ENCODE results near the gene RAPGEF4.
"Not testable (repeated sequence)": the region's sequence is repeated elsewhere in the genome, so short reads cannot be mapped to it uniquely, and the experiment has no call there.

Gene RAPGEF4

DNA sequence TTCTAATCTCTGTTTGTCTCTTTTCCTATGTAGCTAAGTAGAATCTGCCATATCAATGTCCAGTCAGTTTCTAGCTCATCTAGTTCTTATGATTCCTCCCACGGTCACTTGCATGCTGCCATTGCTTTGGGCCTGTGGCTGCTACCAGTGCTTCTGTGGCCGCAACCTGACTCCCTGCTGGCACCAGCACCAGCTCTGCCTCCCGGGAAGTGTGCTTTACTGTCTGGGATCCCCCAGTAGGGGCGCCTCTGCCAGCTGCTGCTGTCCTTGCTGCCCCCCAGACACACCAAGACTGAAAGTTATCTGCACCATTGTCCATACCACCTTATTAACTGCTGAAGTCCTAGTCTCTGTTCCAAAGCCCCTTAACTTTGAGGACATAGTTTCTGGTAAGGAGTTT lies 56.3 kb downstream of the RAPGEF4 start:
- Histone ChIP-seq H3K4me3 (ENCODE audit: low read depth in 1 of 2, low read length in 2 of 2) (no peak overlapping the region), H3K9me3 (ENCODE audit: control insufficient read depth in 1 of 2, low read length in 2 of 2) (no peaks in the 10 kb centered on the region), H3K36me3 (ENCODE audit: control insufficient read depth in 1 of 2, insufficient read depth in 2 of 2, low read length in 2 of 2) (no peaks in the 10 kb centered on the region), H3K4me1 (ENCODE audit: control insufficient read depth in 1 of 2, insufficient read depth in 2 of 2, low read length in 2 of 2) (no peaks in the 10 kb centered on the region), H3K27me3 (ENCODE audit: control insufficient read depth in 1 of 2, insufficient read depth in 2 of 2, low read length in 2 of 2) (peaks cover 2 to 7% of the 10 kb centered on the region in 2 donors), H3K27ac (ENCODE audit: low read depth, low read length) (no peak overlapping the region), H3K9ac (ENCODE audit: low read depth in 1 of 2, low read length in 2 of 2) (no peak overlapping the region)

DNA sequence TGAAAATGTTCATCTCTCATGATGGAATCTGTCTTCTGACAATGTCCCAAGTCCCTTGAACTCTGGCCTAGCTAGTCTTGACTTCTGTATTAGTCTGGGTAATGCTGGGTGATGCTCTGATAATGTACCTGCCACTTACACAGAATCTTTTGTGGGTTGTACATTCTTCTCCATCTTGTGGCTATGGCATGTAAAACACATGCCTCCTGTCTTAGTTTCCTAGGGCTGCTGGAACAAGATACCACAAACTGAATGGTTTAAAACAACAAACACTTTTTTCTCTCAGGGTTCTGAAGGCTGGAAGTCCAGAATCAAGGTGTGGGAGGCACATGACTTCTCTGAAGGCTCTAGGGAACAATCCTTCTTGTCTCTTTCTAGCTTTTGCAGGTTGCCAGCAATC lies 57.1 kb downstream of the RAPGEF4 start:
- H3K27ac ChIP-seq (ENCODE audit: low read depth, low read length): no peak overlapping the region
- H3K4me1 ChIP-seq (ENCODE audit: control insufficient read depth in 1 of 2, insufficient read depth in 2 of 2, low read length in 2 of 2): no peaks in the 10 kb centered on the region
- peaks cover 2 to 7% of the 10 kb centered on the region in 2 donors for H3K27me3 ChIP-seq (ENCODE audit: control insufficient read depth in 1 of 2, insufficient read depth in 2 of 2, low read length in 2 of 2)
- H3K4me3 ChIP-seq (ENCODE audit: low read depth in 1 of 2, low read length in 2 of 2): no peak overlapping the region
- H3K9me3 ChIP-seq (ENCODE audit: control insufficient read depth in 1 of 2, low read length in 2 of 2): no peaks in the 10 kb centered on the region
- no peaks in the 10 kb centered on the region for H3K36me3 ChIP-seq (ENCODE audit: control insufficient read depth in 1 of 2, insufficient read depth in 2 of 2, low read length in 2 of 2)
- H3K9ac ChIP-seq (ENCODE audit: low read depth in 1 of 2, low read length in 2 of 2): no peak overlapping the region

DNA sequence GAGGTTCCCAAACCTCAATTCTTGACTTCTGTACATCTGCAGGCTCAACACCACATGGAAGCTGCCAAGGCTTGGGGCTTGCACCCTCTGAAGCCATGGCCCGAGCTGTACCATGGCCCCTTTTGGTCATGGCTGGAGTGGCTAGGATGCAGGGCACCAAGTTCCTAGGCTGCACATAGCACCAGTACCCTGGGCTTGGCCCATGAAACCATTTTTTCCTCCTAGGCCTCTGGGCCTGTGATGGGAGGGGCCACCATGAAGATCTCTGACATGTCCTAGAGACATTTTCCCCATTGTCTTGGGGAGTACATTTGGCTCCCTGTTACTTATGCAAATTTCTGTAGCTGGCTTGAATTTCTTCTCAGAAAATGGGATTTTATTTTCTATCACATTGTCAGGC lies 67.7 kb downstream of the RAPGEF4 start:
- not testable (repeated sequence) for H3K9me3 ChIP-seq (ENCODE audit: control insufficient read depth in 1 of 2, low read length in 2 of 2); H3K9ac ChIP-seq (ENCODE audit: low read depth in 1 of 2, low read length in 2 of 2); H3K4me3 ChIP-seq (ENCODE audit: low read depth in 1 of 2, low read length in 2 of 2); H3K27ac ChIP-seq (ENCODE audit: low read depth, low read length); H3K27me3 ChIP-seq (ENCODE audit: control insufficient read depth in 1 of 2, insufficient read depth in 2 of 2, low read length in 2 of 2); H3K4me1 ChIP-seq (ENCODE audit: control insufficient read depth in 1 of 2, insufficient read depth in 2 of 2, low read length in 2 of 2); H3K36me3 ChIP-seq (ENCODE audit: control insufficient read depth in 1 of 2, insufficient read depth in 2 of 2, low read length in 2 of 2)

DNA sequence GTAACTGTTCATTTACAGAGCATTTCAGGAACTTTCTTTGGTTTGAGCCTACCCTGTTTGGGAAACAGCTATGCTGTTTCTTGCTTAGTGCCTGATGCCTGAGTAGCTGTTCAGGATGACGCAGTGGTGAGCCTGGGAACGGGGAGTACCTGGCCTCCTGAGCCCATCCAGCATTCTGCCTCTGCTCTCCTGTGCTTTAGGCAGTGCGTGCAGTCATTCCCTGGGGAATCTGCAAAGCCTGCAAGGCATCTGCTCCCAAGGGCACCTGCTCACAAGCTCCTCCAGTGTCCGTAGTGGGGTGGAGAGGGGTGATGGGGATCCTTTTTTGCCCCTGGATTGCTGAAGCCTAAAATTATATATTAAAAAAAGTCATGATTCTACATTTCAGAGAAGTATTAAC lies 68.8 kb downstream of the RAPGEF4 start:
- no peaks in the 10 kb centered on the region for H3K36me3 ChIP-seq (ENCODE audit: control insufficient read depth in 1 of 2, insufficient read depth in 2 of 2, low read length in 2 of 2)
- no peak overlapping the region for H3K9ac ChIP-seq (ENCODE audit: low read depth in 1 of 2, low read length in 2 of 2)
- peaks cover 0 to 2% of the 10 kb centered on the region in 2 donors for H3K27me3 ChIP-seq (ENCODE audit: control insufficient read depth in 1 of 2, insufficient read depth in 2 of 2, low read length in 2 of 2)
- no peak overlapping the region for H3K4me3 ChIP-seq (ENCODE audit: low read depth in 1 of 2, low read length in 2 of 2)
- no peak overlapping the region for H3K27ac ChIP-seq (ENCODE audit: low read depth, low read length)
- H3K4me1 ChIP-seq (ENCODE audit: control insufficient read depth in 1 of 2, insufficient read depth in 2 of 2, low read length in 2 of 2): peaks cover 0 to 4% of the 10 kb centered on the region in 2 donors
- peaks cover 0 to 10% of the 10 kb centered on the region in 2 donors for H3K9me3 ChIP-seq (ENCODE audit: control insufficient read depth in 1 of 2, low read length in 2 of 2)

DNA sequence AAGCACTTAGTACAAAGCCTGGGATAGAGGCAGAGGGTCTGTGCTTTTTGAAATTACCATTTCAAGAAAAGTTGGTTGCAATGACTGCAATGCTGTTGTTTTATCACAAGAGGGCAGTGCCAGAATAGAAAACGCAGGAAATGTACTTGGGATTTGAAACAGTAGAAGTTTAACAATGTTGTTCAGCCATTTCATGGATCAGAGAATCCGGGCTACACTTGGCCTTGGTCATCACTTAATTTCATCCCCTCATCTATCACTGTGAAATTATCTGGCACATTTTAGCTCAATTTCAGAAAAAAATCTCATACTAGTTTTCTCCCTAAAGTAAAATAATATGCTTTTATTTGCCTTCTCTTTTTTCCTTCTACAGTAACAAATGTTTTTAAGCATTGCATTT lies 70.8 kb downstream of the RAPGEF4 start:
- Histone ChIP-seq H3K27me3 (ENCODE audit: control insufficient read depth in 1 of 2, insufficient read depth in 2 of 2, low read length in 2 of 2) (peaks cover 0 to 6% of the 10 kb centered on the region in 2 donors), H3K9me3 (ENCODE audit: control insufficient read depth in 1 of 2, low read length in 2 of 2) (peaks cover 0 to 10% of the 10 kb centered on the region in 2 donors), H3K9ac (ENCODE audit: low read depth in 1 of 2, low read length in 2 of 2) (no peak overlapping the region), H3K4me1 (ENCODE audit: control insufficient read depth in 1 of 2, insufficient read depth in 2 of 2, low read length in 2 of 2) (peaks cover 0 to 4% of the 10 kb centered on the region in 2 donors), H3K4me3 (ENCODE audit: low read depth in 1 of 2, low read length in 2 of 2) (no peak overlapping the region), H3K36me3 (ENCODE audit: control insufficient read depth in 1 of 2, insufficient read depth in 2 of 2, low read length in 2 of 2) (no peaks in the 10 kb centered on the region), H3K27ac (ENCODE audit: low read depth, low read length) (no peak overlapping the region)

DNA sequence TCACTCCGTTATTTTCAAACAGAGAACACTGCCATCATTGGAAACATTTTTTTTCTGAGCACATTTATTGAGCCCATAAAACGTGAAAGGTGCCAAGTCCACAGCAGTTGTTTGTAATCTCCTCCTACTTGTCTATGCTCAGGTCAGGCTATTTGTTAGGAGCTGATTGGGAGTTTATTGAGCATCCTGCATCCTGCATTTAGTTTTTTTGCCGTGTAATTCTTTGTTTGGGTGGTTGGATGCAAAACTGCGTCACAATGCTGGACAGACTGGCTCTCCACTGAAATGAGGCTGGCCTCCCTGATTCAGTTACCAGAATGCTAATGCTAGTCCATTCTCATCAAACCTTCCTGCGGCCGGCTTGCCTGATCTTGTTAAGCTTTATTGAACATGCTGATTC lies 71.4 kb downstream of the RAPGEF4 start:
- H3K9ac ChIP-seq (ENCODE audit: low read depth in 1 of 2, low read length in 2 of 2): no peak overlapping the region

DNA sequence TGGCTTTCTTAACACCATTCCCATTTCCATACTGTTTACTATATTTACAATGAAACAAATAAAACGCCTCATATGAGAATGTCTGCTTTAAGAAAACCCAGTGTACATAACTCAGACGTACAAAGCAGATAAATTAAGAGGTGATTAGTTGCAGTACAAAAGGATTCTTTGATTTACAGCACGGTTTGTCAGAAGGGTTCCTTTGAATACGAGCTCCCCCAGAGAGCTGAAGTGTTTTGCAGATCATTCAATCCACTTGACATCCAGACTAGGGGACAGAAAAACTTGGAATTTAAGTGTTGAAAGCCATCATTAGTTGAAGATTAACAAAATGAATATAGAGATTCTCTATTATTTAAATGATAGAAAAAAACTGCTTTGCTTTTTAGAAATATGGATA lies 72.5 kb downstream of the RAPGEF4 start:
- Histone ChIP-seq H3K9me3 (ENCODE audit: control insufficient read depth in 1 of 2, low read length in 2 of 2) (peaks cover 0 to 2% of the 10 kb centered on the region in 2 donors), H3K4me3 (ENCODE audit: low read depth in 1 of 2, low read length in 2 of 2) (no peak overlapping the region), H3K36me3 (ENCODE audit: control insufficient read depth in 1 of 2, insufficient read depth in 2 of 2, low read length in 2 of 2) (no peaks in the 10 kb centered on the region), H3K27ac (ENCODE audit: low read depth, low read length) (no peak overlapping the region), H3K27me3 (ENCODE audit: control insufficient read depth in 1 of 2, insufficient read depth in 2 of 2, low read length in 2 of 2) (peaks cover 0 to 6% of the 10 kb centered on the region in 2 donors), H3K9ac (ENCODE audit: low read depth in 1 of 2, low read length in 2 of 2) (no peak overlapping the region), H3K4me1 (ENCODE audit: control insufficient read depth in 1 of 2, insufficient read depth in 2 of 2, low read length in 2 of 2) (no peaks in the 10 kb centered on the region)

More for the DNA sequence above, 71.4 kb downstream of the RAPGEF4 start:
- H3K27me3 ChIP-seq (ENCODE audit: control insufficient read depth in 1 of 2, insufficient read depth in 2 of 2, low read length in 2 of 2): peaks cover 0 to 6% of the 10 kb centered on the region in 2 donors
- H3K9me3 ChIP-seq (ENCODE audit: control insufficient read depth in 1 of 2, low read length in 2 of 2): peaks cover 0 to 10% of the 10 kb centered on the region in 2 donors
- no peaks in the 10 kb centered on the region for H3K4me1 ChIP-seq (ENCODE audit: control insufficient read depth in 1 of 2, insufficient read depth in 2 of 2, low read length in 2 of 2)
- H3K4me3 ChIP-seq (ENCODE audit: low read depth in 1 of 2, low read length in 2 of 2): no peak overlapping the region
- H3K36me3 ChIP-seq (ENCODE audit: control insufficient read depth in 1 of 2, insufficient read depth in 2 of 2, low read length in 2 of 2): no peaks in the 10 kb centered on the region
- H3K27ac ChIP-seq (ENCODE audit: low read depth, low read length): no peak overlapping the region

DNA sequence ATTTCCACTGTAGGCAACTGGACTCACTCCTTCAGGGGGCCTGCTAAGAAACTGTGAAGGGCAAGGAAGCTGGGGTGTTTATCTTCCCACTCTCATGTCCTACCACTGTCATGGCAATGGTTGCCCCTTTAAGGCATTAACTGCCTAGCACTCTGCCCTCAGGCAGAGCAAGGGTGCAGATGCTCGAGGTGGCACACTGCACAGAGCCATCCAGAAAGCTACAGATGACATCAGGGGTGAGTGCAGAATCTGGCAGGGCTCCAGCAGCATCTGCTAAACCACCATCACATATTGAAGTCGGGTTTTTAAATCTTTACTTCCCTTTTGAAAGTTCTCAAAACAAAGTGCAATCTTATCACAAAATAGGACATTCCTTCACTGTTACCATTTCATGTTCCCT lies 75.4 kb downstream of the RAPGEF4 start:
- Histone ChIP-seq H3K27me3 (ENCODE audit: control insufficient read depth in 1 of 2, insufficient read depth in 2 of 2, low read length in 2 of 2) (peaks cover 0 to 6% of the 10 kb centered on the region in 2 donors), H3K4me3 (ENCODE audit: low read depth in 1 of 2, low read length in 2 of 2) (no peak overlapping the region), H3K36me3 (ENCODE audit: control insufficient read depth in 1 of 2, insufficient read depth in 2 of 2, low read length in 2 of 2) (no peaks in the 10 kb centered on the region), H3K4me1 (ENCODE audit: control insufficient read depth in 1 of 2, insufficient read depth in 2 of 2, low read length in 2 of 2) (no peaks in the 10 kb centered on the region), H3K27ac (ENCODE audit: low read depth, low read length) (no peak overlapping the region), H3K9ac (ENCODE audit: low read depth in 1 of 2, low read length in 2 of 2) (no peak overlapping the region), H3K9me3 (ENCODE audit: control insufficient read depth in 1 of 2, low read length in 2 of 2) (no peaks in the 10 kb centered on the region)

DNA sequence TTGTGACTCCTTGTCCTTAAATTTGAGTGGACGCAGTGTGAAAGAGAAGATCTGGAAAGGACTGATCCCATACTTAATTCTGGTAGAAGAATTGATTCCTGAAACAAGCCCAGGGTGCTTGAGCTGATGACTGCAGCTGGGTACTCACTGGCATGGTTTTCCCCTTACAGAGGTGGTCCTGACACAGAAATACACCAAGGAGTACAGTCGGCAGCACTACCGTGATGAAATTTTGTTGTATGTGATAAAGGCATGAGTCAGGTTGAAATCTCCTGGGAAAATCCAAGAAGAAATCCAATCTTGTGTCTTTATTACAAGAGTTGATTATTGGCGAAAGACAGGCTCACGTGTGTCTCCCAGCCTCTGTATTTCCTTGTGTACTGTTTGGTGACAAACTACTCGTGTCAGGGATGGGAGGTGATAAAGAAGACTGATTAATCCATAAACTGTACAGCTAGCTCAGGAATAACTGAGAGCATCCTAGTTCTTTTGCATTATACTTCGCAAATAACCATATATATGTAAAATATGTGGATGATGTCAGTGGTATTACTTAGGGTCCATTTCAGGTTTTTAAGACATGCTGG lies 76.6 kb downstream of the RAPGEF4 start:
- Histone ChIP-seq H3K27me3 (ENCODE audit: control insufficient read depth in 1 of 2, insufficient read depth in 2 of 2, low read length in 2 of 2) (peaks cover 0 to 6% of the 10 kb centered on the region in 2 donors), H3K9me3 (ENCODE audit: control insufficient read depth in 1 of 2, low read length in 2 of 2) (no peaks in the 10 kb centered on the region), H3K36me3 (ENCODE audit: control insufficient read depth in 1 of 2, insufficient read depth in 2 of 2, low read length in 2 of 2) (no peaks in the 10 kb centered on the region), H3K27ac (ENCODE audit: low read depth, low read length) (no peak overlapping the region), H3K4me1 (ENCODE audit: control insufficient read depth in 1 of 2, insufficient read depth in 2 of 2, low read length in 2 of 2) (no peaks in the 10 kb centered on the region), H3K9ac (ENCODE audit: low read depth in 1 of 2, low read length in 2 of 2) (no peak overlapping the region), H3K4me3 (ENCODE audit: low read depth in 1 of 2, low read length in 2 of 2) (no peak overlapping the region)

DNA sequence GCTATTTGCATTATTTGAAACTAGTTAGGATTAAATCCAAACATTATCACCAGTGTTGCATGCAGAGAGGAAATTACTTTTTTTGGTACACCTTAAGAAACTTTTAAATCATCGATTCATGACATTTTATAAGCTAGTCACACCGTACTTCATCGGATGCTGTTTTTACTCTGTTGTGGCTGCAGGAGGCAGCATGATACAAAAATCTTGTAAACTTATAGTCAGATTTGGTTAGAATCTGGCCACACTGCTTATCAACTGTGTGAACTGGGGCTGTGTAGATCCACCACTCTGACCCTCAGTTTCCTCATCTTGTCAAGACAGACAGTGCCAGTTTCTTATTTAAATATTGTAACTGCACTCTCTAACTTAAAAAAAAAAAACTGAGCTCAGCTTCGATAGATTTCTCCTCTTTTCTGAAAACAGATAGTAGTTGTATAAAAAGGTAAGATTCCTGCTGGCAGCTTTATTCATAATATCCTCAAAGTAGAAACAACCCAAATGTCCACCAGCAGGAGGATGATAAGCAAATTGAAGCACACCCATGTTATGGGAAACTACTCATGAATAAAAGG lies 77.8 kb downstream of the RAPGEF4 start:
- no peaks in the 10 kb centered on the region for H3K9me3 ChIP-seq (ENCODE audit: control insufficient read depth in 1 of 2, low read length in 2 of 2)
- H3K36me3 ChIP-seq (ENCODE audit: control insufficient read depth in 1 of 2, insufficient read depth in 2 of 2, low read length in 2 of 2): no peaks in the 10 kb centered on the region
- peaks cover 0 to 6% of the 10 kb centered on the region in 2 donors for H3K27me3 ChIP-seq (ENCODE audit: control insufficient read depth in 1 of 2, insufficient read depth in 2 of 2, low read length in 2 of 2)
- no peaks in the 10 kb centered on the region for H3K4me1 ChIP-seq (ENCODE audit: control insufficient read depth in 1 of 2, insufficient read depth in 2 of 2, low read length in 2 of 2)
- H3K9ac ChIP-seq (ENCODE audit: low read depth in 1 of 2, low read length in 2 of 2): no peak overlapping the region
- H3K27ac ChIP-seq (ENCODE audit: low read depth, low read length): no peak overlapping the region
- no peak overlapping the region for H3K4me3 ChIP-seq (ENCODE audit: low read depth in 1 of 2, low read length in 2 of 2)

All from duodenal mucosa (tissue), 2 donors.